ENCODE results near the gene CCR8.

The CCR8 gene

DNA sequence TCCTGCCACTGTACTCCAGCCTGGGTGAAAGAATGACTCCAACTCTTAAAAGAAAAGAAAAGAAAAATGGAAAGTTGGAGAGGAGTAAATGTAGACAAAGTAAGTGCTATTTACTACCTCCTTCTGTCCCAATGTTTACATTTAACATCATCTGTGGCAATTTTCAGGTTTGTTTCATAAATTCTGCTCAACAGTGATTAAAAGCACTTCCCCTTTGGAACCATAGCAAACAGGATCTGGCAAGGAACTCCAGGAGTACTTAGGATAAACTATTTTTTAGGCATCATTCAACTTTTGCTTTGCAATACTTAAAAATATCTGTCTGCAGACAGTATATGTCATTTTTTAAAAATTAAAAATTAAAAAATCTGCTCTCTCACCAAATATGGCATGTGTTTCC lies 44.2 kb upstream of the CCR8 start:
- ChIA-PET CTCF (interaction anchor here (0.8 to 22.0 kb wide), 6 partner anchors 8 to 157 kb away, joined by 4 to 618 read pairs (median 88); partner anchors contain the start of gene XIRP1), POLR2A (interaction anchor here (0.6 kb wide), 1 partner anchor 23 kb away, joined by 4 read pairs; no protein-coding TSS in a partner anchor)
- no peaks in the 10 kb centered on the region for H3K27me3 ChIP-seq (replicated peaks in 2 of 5; ENCODE audit: control insufficient read depth in 4 of 5, insufficient read depth in 5 of 5, low read length in 4 of 5)
- no peaks in the 10 kb centered on the region for H3K9me3 ChIP-seq (ENCODE audit: control extremely low read depth in 1 of 5, control insufficient read depth in 4 of 5, insufficient read depth in 2 of 5, low read depth in 1 of 5, low read length in 4 of 5)
- no peaks in the 10 kb centered on the region for H3K36me3 ChIP-seq (ENCODE audit: control insufficient read depth in 4 of 4, insufficient read depth in 4 of 4, low read length in 3 of 4)
- H3K4me1 ChIP-seq (ENCODE audit: control extremely low read depth in 1 of 4, control insufficient read depth in 4 of 4, insufficient read depth in 4 of 4, low read length in 3 of 4), result peaks cover 0 to 22% (median 13%) of the 10 kb centered on the region in 4 experiments
- no peak overlapping the region for H3K4me3 ChIP-seq (ENCODE audit: control insufficient read depth in 1 of 7, extremely low read depth in 1 of 7, insufficient read depth in 4 of 7, low read depth in 2 of 7, low read length in 6 of 7)
- DNase-seq, result no peak
- no peak overlapping the region for H3K27ac ChIP-seq (ENCODE audit: insufficient read depth in 1 of 2, low read depth in 1 of 2, low read length in 2 of 2, poor library complexity in 1 of 2, severe bottlenecking in 2 of 2)

DNA sequence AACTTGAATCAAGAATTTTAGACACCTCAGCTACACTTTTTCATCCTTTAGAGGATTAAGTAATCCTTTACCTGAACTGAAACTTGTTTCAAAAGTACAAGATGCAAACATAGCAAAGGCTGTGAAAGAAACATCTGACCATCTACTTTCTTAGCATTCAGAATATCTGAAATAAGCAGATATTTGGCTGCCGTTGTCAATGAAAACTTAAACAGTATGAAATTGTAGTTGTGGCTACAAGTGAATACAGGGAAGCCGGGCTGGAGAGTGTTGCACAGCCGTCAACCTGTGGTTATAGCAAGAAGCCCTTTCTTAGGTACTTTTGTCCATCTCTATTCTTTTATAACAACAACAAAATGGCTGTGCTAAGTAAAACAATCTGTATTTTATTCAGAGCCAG lies 42.7 kb upstream of the CCR8 start:
- H3K9me3 ChIP-seq (ENCODE audit: control extremely low read depth in 1 of 5, control insufficient read depth in 4 of 5, insufficient read depth in 2 of 5, low read depth in 1 of 5, low read length in 4 of 5), result no peaks in the 10 kb centered on the region
- peaks cover 0 to 16% (median 11%) of the 10 kb centered on the region in 4 experiments for H3K4me1 ChIP-seq (ENCODE audit: control extremely low read depth in 1 of 4, control insufficient read depth in 4 of 4, insufficient read depth in 4 of 4, low read length in 3 of 4)
- H3K4me3 ChIP-seq (ENCODE audit: control insufficient read depth in 1 of 7, extremely low read depth in 1 of 7, insufficient read depth in 4 of 7, low read depth in 2 of 7, low read length in 6 of 7), result no peak overlapping the region
- POLR2A ChIA-PET, result no interaction called here
- DNase-seq, result no peak
- no peaks in the 10 kb centered on the region for H3K36me3 ChIP-seq (ENCODE audit: control insufficient read depth in 4 of 4, insufficient read depth in 4 of 4, low read length in 3 of 4)
- CTCF ChIA-PET, result interaction anchor here (0.9 to 22.0 kb wide), 12 partner anchors 16 to 182 kb away, joined by 3 to 618 read pairs (median 24); partner anchors contain the start of gene XIRP1
- no CpG with 5 or more reads among the region's 3 CpGs for WGBS (ENCODE audit: insufficient coverage)
- H3K27ac ChIP-seq (ENCODE audit: insufficient read depth in 1 of 2, low read depth in 1 of 2, low read length in 2 of 2, poor library complexity in 1 of 2, severe bottlenecking in 2 of 2), result no peak overlapping the region
- H3K27me3 ChIP-seq (replicated peaks in 2 of 5; ENCODE audit: control insufficient read depth in 4 of 5, insufficient read depth in 5 of 5, low read length in 4 of 5), result no peaks in the 10 kb centered on the region

DNA sequence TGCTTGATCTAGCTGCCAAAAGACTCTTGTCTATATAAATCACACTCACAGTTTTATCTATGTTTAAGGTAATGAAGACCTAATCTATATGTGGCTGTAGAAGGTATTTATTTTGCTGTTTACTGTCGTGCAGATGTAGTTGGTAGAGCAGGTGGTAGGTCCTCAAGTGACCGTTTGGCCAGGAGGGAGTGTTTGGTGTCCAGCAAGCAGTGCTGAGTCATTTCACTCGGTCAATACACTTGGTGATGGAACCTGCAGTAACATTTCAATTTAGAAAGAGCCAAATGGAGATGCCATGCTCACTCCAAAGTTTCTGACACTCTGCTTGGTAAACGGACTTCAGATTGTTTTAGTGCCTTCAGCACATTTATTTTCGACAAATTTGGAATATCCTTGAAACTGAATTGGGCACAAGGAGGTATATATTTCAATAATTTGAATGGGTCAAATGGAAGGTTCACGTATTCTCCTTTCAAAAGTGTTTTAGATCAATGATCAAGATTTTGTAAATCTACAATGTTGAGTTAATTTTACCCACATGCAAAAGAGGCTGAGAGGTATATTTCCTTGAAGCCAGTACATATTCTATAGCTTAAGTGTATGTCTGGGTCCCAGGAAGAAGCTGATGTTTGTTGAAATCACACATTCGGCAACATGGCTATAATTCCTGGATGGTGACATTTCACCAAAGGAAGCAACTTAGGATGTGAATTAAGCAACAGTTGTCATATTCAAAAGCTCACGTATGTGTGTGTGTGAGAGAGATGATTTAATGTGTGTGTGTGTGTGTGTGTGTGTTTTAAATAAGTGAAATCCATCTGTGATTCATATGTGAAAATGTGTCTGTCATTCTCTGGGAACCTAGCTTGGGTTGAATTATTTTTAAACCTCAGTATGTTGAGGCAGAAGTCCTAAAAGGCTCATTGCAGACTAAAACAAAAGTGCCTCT lies 42.0 kb upstream of the CCR8 start:
- ChIA-PET POLR2A (interaction anchor here (1.0 to 1.4 kb wide), 4 partner anchors 95 to 161 kb away, joined by 3 to 6 read pairs (median 4); partner anchors contain the start of gene XIRP1), CTCF (interaction anchor here (0.9 to 22.0 kb wide), 39 partner anchors 9 to 278 kb away, joined by 3 to 618 read pairs (median 6); partner anchors contain the start of genes CX3CR1 and XIRP1)
- Histone ChIP-seq H3K27ac (ENCODE audit: insufficient read depth in 1 of 2, low read depth in 1 of 2, low read length in 2 of 2, poor library complexity in 1 of 2, severe bottlenecking in 2 of 2) (no peak overlapping the region), H3K27me3 (replicated peaks in 2 of 5; ENCODE audit: control insufficient read depth in 4 of 5, insufficient read depth in 5 of 5, low read length in 4 of 5) (no peaks in the 10 kb centered on the region), H3K4me3 (ENCODE audit: control insufficient read depth in 1 of 7, extremely low read depth in 1 of 7, insufficient read depth in 4 of 7, low read depth in 2 of 7, low read length in 6 of 7) (no peak overlapping the region), H3K9me3 (ENCODE audit: control extremely low read depth in 1 of 5, control insufficient read depth in 4 of 5, insufficient read depth in 2 of 5, low read depth in 1 of 5, low read length in 4 of 5) (no peaks in the 10 kb centered on the region), H3K4me1 (ENCODE audit: control extremely low read depth in 1 of 4, control insufficient read depth in 4 of 4, insufficient read depth in 4 of 4, low read length in 3 of 4) (peaks cover 0 to 16% (median 11%) of the 10 kb centered on the region in 4 experiments), H3K36me3 (ENCODE audit: control insufficient read depth in 4 of 4, insufficient read depth in 4 of 4, low read length in 3 of 4) (no peaks in the 10 kb centered on the region)
- peak in 1 of 3 donors; percentile 10 for DNase-seq
- WGBS (ENCODE audit: insufficient coverage), result 89% methylated on average over 7 of the region's 8 CpGs

DNA sequence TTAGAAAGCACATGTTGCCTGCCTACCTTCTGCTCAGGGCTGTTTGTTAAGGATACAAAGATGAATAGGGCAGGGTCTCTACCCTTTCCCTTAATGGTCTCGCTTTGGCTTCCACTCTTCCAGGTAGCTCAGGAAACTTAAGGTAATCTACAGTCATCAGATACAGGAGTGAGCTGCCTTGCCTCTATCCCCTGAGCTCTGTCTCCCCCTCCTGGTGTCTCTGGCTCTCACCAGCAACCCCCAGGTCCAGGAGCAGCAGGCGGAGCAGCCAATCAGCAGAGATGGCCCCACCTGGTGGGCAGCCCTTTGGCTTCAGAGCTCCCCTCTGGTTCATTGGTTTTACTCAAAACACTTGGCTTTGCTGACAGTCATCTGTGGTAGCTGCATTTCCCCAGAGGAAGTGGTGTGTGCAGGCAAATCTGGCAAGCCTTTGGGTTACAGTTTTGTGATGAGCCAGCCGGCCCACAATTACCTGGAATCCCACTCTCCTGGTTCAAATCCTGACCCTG lies 41.2 kb upstream of the CCR8 start:
- 0% methylated on average over 3 of the region's 3 CpGs for WGBS (ENCODE audit: insufficient coverage)
- POLR2A ChIA-PET, result interaction anchor here (1.0 to 1.4 kb wide), 4 partner anchors 96 to 162 kb away, joined by 3 to 6 read pairs (median 4); partner anchors contain the start of gene XIRP1
- Histone ChIP-seq H3K27me3 (replicated peaks in 2 of 5; ENCODE audit: control insufficient read depth in 4 of 5, insufficient read depth in 5 of 5, low read length in 4 of 5) (no peaks in the 10 kb centered on the region), H3K36me3 (ENCODE audit: control insufficient read depth in 4 of 4, insufficient read depth in 4 of 4, low read length in 3 of 4) (no peaks in the 10 kb centered on the region), H3K4me1 (ENCODE audit: control extremely low read depth in 1 of 4, control insufficient read depth in 4 of 4, insufficient read depth in 4 of 4, low read length in 3 of 4) (peaks cover 0 to 16% (median 11%) of the 10 kb centered on the region in 4 experiments), H3K9me3 (ENCODE audit: control extremely low read depth in 1 of 5, control insufficient read depth in 4 of 5, insufficient read depth in 2 of 5, low read depth in 1 of 5, low read length in 4 of 5) (no peaks in the 10 kb centered on the region), H3K27ac (ENCODE audit: insufficient read depth in 1 of 2, low read depth in 1 of 2, low read length in 2 of 2, poor library complexity in 1 of 2, severe bottlenecking in 2 of 2) (no peak overlapping the region), H3K4me3 (ENCODE audit: control insufficient read depth in 1 of 7, extremely low read depth in 1 of 7, insufficient read depth in 4 of 7, low read depth in 2 of 7, low read length in 6 of 7) (no peak overlapping the region)
- DNase-seq, result peak; percentile 94 to 98 (median 98)
- CTCF ChIA-PET, result interaction anchor here (0.6 to 22.0 kb wide), 48 partner anchors 10 to 279 kb away, joined by 3 to 618 read pairs (median 6); partner anchors contain the start of genes CX3CR1 and XIRP1

DNA sequence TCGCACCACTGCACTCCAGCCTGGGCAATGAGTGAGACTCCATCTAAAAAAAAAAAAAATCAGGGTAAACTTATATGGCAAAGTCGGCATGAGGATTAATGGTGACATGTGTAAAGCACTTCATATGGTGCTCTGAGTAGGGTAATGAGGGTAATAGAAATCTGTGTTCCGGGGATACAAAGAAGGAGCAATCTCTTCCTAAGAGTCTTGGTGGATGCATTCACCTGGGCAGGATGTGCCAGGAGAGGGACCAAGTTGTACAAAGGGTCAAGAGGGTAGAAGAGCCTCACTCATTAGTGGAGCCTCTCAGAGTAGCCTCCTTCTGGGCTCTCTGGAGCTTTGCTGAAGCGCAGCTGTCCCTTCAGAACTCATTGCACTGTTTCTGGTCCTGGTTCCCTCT lies 40.4 kb upstream of the CCR8 start:
- CTCF ChIA-PET, result interaction anchor here (0.6 to 22.0 kb wide), 41 partner anchors 10 to 279 kb away, joined by 3 to 618 read pairs (median 6); partner anchors contain the start of genes CX3CR1 and XIRP1
- H3K9me3 ChIP-seq (ENCODE audit: control extremely low read depth in 1 of 5, control insufficient read depth in 4 of 5, insufficient read depth in 2 of 5, low read depth in 1 of 5, low read length in 4 of 5), result no peaks in the 10 kb centered on the region
- no peaks in the 10 kb centered on the region for H3K27me3 ChIP-seq (replicated peaks in 2 of 5; ENCODE audit: control insufficient read depth in 4 of 5, insufficient read depth in 5 of 5, low read length in 4 of 5)
- peaks cover 0 to 17% (median 10%) of the 10 kb centered on the region in 4 experiments for H3K4me1 ChIP-seq (ENCODE audit: control extremely low read depth in 1 of 4, control insufficient read depth in 4 of 4, insufficient read depth in 4 of 4, low read length in 3 of 4)
- H3K36me3 ChIP-seq (ENCODE audit: control insufficient read depth in 4 of 4, insufficient read depth in 4 of 4, low read length in 3 of 4), result no peaks in the 10 kb centered on the region
- H3K27ac ChIP-seq (ENCODE audit: insufficient read depth in 1 of 2, low read depth in 1 of 2, low read length in 2 of 2, poor library complexity in 1 of 2, severe bottlenecking in 2 of 2), result no peak overlapping the region
- POLR2A ChIA-PET, result interaction anchor here (1.4 kb wide), 1 partner anchor 163 kb away, joined by 5 read pairs; no protein-coding TSS in a partner anchor
- H3K4me3 ChIP-seq (ENCODE audit: control insufficient read depth in 1 of 7, extremely low read depth in 1 of 7, insufficient read depth in 4 of 7, low read depth in 2 of 7, low read length in 6 of 7), result no peak overlapping the region
- 95% methylated on average over 4 of the region's 4 CpGs for WGBS (ENCODE audit: insufficient coverage)
- no peak for DNase-seq

DNA sequence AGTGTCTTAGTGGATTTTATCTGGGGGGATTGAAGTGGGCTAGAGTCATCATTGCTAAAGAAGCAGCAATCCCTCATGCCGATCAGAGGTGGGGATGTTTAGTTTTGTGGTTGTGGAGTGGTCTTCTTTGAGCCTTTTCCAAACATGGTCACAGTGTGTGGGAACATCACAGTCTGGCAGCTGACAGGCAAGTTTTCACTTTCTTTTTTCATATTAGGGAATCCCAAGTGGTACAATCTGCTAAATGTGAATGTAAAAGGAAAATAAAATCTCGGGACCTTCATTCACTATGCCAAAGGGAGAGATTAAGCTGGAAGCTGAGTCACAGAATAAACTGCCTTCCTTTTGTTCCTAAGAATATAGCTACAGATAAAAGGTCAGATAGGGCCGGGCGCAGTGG lies 39.3 kb upstream of the CCR8 start:
- DNase-seq, result no peak
- 96% methylated on average over 3 of the region's 4 CpGs for WGBS (ENCODE audit: insufficient coverage)
- no peaks in the 10 kb centered on the region for H3K27me3 ChIP-seq (replicated peaks in 2 of 5; ENCODE audit: control insufficient read depth in 4 of 5, insufficient read depth in 5 of 5, low read length in 4 of 5)
- POLR2A ChIA-PET, result no interaction called here
- no peak overlapping the region for H3K4me3 ChIP-seq (ENCODE audit: control insufficient read depth in 1 of 7, extremely low read depth in 1 of 7, insufficient read depth in 4 of 7, low read depth in 2 of 7, low read length in 6 of 7)
- no peaks in the 10 kb centered on the region for H3K36me3 ChIP-seq (ENCODE audit: control insufficient read depth in 4 of 4, insufficient read depth in 4 of 4, low read length in 3 of 4)
- H3K9me3 ChIP-seq (ENCODE audit: control extremely low read depth in 1 of 5, control insufficient read depth in 4 of 5, insufficient read depth in 2 of 5, low read depth in 1 of 5, low read length in 4 of 5), result no peaks in the 10 kb centered on the region
- CTCF ChIA-PET, result interaction anchor here (1.0 to 22.0 kb wide), 15 partner anchors 9 to 190 kb away, joined by 3 to 618 read pairs (median 11); partner anchors contain the start of genes CX3CR1 and XIRP1
- no peak overlapping the region for H3K27ac ChIP-seq (ENCODE audit: insufficient read depth in 1 of 2, low read depth in 1 of 2, low read length in 2 of 2, poor library complexity in 1 of 2, severe bottlenecking in 2 of 2)
- H3K4me1 ChIP-seq (ENCODE audit: control extremely low read depth in 1 of 4, control insufficient read depth in 4 of 4, insufficient read depth in 4 of 4, low read length in 3 of 4), result peaks cover 0 to 15% (median 3%) of the 10 kb centered on the region in 4 experiments

Data from common myeloid progenitor, CD34-positive (primary cell).